ENCODE results near the gene AP5Z1.

AP5Z1 gene, protein sequence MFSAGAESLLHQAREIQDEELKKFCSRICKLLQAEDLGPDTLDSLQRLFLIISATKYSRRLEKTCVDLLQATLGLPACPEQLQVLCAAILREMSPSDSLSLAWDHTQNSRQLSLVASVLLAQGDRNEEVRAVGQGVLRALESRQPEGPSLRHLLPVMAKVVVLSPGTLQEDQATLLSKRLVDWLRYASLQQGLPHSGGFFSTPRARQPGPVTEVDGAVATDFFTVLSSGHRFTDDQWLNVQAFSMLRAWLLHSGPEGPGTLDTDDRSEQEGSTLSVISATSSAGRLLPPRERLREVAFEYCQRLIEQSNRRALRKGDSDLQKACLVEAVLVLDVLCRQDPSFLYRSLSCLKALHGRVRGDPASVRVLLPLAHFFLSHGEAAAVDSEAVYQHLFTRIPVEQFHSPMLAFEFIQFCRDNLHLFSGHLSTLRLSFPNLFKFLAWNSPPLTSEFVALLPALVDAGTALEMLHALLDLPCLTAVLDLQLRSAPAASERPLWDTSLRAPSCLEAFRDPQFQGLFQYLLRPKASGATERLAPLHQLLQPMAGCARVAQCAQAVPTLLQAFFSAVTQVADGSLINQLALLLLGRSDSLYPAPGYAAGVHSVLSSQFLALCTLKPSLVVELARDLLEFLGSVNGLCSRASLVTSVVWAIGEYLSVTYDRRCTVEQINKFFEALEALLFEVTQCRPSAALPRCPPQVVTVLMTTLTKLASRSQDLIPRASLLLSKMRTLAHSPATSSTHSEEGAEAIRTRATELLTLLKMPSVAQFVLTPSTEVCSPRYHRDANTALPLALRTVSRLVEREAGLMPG

DNA sequence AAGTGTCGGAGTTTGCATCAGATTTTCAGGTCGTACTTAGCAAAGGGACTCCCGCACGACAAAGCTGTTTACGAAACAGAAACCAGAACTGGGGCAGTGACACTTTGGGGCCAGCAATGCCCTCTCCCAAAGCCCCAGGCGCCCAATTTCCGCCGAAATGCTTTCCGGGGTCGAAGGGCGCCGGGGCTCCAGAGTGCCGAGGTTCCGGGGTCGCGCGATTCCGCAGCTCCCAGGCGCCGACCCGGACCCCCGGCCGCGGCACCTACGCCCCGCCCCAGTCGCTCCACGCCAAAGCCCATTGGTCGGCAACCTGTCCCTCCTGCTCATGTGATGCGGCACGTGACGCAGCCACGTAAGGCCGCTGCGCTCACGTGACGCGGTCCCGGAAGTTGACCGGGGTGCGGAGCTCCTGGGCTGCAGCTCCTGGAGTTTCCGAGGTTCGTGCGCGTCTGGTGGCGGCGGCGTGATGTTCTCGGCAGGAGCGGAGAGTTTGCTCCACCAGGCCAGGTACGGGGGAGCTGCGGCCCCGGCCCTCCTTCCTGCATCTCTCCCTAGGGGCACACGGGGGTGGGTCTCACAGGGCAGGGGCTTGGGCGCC, at the start of gene AP5Z1:
AP5Z1 (plus strand) TSS at position 374 of the 598 bp plus-strand sequence; CDS start at position 467, 93 bp downstream.
- peak; percentile 96 for DNase-seq (ENCODE audit: low read depth)

DNA sequence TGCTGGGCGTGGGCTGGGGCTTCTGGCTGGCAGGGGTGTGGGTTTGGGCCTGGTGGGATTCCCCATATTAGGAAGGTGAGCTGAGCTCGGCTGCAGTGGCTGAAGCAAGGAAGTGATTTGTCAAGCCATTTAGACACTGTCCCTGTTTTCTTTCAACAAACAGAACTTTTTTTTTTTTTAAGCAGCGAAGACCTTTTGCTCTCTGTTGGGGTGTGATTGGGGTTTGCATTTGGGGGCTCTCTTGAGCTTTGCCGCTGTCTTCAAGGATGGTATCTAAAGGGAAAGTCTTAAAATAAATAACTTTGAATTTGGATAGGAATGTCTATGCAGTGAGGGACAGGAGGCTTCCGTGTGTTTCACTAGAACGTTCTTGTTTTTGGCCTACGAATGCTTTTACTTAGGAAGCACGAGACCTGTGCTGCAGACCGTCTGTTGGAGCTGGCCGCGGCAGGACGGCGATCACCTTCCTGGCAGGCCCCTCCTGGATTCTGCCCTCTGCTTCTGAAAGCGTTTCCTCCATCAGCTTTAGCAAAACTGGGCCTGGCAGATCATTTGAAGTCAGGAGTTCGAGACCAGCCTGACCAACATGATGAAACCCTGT, 49.5 kb upstream of the AP5Z1 start:
- DNase-seq (ENCODE audit: low read depth) = no peak

DNA sequence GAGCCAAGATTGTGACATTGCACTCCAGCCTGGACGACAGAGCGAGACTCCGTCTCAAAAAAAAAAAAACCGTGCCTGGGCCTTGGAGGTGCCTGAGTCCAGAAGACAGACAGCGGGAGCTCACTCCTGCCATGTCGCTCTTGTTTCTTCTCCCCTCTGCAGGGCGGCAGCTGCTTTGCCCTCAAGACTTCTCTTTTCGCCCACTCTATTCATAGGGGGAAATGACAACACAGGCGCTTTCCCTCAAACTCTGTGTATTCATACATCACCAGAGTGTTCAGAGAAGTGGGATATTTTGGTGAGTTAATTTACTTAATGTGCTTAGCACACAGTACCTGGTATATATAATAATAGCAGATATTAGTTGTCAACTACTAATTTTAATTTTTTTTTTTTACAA, 48.9 kb upstream of the AP5Z1 start:
- no peak for DNase-seq (ENCODE audit: low read depth)

DNA sequence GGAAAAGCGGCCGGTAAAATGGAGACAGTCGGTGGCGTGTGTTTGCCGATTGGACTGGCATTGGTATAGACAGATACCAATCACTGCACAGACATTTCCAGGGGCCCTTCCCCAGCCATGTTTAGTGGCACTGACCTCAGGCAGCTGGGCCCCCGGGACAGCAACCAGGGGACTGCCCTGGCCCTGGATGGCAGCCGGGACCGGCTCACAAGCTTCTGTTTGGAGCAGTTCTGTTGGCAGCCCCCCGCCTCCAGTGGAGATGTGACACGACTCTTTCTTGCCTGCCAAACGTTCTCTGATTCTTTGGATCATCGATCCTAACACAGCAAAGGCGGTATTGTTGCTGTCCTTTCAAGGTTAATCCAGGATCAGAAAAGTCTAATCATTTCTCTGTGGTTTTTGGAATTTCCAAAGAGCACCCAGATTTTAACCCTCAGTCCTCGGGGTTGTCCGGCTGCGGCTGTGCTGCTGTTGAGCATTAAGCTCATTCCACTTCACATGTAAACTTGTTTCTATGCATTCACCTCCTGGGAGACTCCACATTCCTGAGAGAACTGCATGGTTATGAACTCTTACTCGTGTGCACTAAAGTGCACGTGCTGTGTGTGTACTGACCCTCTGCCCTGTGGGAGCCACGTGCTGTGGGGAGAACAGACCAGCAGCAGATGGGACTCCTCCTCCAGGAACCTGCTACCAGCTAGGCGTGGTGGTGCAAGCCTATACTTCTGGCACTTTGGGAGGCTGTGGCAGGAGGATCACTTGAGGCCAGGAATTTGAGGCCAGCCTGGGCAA, 47.3 kb upstream of the AP5Z1 start:
- DNase-seq (ENCODE audit: low read depth) = no peak

DNA sequence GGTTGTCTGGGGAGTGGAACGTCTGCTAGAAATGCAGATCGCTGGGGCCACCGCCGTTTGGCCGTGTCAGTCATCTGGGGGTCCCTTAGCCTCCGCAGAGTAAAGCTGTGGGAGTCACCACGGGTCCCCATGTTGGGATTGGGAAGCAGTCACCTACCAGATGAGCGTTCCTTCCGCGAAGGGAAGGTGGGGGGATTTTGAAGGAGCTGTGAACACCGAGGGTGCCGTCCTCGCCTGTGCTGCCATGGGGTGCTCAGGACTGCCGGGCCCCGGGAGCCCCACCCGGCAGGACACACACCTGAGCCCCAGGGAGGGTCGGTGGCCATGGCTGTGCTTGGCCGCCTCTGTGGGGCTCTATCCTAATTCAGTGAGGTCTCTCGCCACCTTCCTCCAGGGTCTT, 46.2 kb upstream of the AP5Z1 start:
- DNase-seq (ENCODE audit: low read depth) = no peak

DNA sequence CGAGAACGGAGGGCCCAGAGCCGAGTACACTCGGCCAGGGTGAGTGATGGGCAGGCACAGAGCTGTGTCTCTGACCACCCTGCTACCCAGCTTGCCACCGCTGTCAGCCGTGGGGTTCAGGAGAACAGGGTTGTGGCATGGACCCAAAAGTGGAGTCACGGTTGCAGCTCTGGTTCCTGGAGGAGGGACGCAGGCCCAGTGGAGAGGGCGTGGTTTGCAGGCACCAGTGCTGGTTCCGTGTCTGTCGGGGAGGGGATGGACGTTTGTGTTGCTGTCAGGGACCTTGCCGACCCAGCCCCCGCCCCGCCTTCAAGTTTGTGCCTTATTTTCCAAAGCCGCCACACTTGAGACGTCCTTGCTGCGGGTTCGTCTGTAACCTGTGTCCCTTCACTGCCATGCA, 45.1 kb upstream of the AP5Z1 start:
- DNase-seq (ENCODE audit: low read depth) = no peak

DNA sequence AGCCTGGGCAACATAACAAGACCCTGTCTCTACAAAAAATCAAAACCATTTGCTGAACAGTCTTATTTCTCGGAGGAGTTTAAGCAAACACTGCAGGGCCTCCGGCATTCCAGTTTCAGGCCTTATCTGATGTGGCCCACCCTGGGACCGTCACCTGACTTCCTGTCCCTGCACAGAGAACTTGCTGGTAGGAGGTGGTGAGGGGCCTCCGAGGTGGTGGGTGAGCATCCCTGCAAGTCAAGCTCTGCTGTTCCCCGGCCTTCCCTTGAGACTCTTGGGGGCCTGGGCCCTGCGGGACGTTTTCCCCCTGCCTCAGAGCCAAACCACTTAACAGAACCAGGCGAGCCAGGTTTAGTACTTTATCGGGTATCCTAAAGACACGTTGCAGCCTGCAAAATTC, 44.5 kb upstream of the AP5Z1 start:
- DNase-seq (ENCODE audit: low read depth) = no peak

DNA sequence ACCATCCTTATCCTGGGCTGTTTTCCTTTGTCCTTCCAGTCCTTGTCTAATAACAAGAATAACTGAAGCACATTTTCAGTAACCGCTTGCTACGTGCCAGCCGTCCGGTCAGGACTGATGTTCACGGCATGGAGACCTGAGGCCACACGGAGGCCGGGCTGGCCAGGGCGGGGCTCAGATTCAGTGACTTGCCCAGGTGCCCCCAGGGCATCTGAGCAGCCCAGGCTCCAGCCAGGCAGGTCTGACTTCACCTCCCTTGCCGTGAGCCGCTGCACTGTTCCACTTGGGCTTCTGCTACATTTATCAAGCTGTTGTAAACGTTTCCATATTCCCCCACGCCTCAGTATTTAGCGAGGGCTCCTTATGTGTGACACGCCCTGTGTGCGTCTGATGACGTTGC, 43.6 kb upstream of the AP5Z1 start:
- no peak for DNase-seq (ENCODE audit: low read depth)

DNA sequence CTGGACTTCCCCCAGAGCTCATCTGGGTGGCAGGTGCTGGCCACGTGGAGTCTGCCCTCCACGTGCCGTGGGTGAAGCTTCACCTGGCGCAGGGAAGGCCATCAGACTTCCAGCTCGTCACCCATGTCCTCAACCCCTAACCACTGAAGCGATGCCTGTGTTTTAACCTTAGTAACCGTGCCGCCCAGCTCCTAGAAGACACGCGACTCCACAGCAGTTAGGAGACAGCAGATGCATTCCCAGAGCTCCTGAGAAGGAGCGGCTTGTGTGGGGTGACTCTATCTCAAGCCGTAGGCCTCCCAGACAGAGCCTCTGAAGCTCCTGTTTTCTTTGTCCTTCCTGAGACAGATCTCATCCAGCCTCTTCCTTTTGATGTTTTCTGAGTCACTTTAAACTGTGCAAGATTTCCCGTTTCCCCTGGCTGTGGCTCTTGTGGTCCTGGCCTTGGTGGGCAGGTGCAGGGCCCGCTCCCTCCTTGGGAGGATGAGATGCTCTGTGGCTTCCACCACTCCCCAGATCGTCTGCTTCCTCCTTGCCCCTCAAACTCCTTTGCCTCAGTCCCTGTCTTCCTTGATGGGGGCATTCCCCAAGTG, 41.4 kb upstream of the AP5Z1 start:
- DNase-seq (ENCODE audit: low read depth) = no peak

DNA sequence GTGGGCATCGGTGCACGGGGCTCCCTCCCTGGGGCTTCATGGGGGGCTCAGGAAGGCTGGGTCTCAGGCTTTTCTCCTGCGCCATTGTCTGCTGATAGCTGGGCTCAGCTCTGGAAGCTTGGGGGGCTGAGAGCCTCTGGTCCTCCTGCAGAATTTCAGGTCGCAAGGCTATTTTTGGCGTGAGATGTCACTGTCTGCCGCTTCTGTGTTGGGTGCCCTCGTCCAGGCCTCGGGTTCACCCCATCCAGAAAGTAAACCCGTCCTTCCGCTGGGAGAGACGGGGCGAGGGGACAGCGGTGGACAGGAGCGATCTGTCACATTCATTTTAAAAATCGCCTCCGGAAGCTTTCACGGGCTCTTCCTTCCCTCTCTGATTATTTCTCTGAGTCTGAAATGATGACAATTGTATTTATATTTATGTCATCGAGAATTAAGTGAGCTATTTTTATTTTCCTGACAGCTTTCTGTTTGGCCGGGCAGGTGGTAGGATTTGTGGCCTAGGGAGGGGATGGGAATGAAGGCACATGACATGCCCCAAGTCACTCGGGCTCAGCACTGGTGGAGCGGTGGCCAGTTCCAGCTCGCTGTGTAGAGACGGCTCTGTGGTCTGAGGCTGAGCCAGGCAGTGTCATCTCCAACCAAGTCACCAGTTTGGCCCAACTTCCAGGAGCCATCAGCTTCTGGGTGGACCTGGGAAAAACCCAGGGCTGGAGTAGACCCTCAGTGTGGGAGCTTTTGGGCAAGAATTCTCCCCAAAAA, 40.7 kb upstream of the AP5Z1 start:
- DNase-seq (ENCODE audit: low read depth) = no peak

DNA sequence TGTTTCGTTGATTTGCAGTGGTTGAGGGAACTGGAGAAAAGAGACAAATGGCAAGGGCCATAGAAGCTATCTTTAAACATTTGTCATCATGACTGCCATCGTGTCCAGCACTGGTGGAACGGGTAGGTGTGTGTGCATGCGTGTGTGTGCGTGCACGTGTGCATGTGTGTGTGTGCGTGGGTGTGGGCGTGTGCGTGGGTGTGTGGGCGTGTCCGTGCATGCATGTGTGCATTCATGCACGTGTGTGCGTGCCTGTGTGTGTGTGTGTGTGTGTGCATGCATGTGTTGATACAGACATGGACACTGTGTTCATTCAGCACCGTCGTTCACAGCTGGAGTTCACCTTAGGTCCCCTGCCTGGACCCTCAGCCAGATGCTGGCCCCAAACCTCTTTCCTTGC, 38.1 kb upstream of the AP5Z1 start:
- no peak for DNase-seq (ENCODE audit: low read depth)

DNA sequence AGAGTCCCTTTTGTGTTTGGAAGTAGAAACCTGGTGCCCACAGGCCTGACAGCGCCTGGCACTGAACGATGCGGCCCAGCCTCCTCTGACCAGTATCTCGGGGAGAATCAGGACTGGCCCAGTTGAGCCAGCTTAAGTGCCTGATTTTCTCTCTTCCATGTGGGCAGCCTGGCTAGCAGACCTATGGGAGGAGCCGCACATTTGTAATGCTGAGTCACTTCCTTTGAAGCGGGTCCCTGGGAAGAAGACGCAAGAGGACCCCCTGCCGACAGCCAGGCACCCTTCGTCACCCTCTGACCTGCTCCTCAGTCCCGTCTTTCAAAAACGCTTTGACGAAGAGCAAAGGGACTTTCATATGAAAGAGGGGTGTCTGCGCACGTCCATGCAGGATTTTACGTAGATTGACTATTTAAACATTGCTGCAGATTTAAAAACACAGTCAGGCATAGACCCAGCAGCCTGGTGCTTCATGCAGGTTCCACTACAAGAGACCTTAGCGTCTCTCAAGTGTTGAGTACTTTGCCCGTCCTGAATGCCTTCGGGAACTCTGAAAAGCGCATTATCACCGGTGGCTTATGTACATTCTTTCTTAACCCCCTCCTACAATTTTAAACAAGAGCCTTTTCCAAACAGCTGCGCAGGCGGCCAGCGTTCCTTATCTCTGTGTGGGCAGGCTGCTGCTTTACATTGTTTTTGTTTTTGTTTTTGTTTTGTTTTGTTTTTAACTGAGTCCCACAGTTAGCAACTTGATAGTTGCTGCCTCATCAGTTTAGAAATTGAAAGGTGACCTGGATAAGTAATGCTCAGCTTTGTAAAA, 36.5 kb upstream of the AP5Z1 start:
- DNase-seq (ENCODE audit: low read depth) = no peak

DNA sequence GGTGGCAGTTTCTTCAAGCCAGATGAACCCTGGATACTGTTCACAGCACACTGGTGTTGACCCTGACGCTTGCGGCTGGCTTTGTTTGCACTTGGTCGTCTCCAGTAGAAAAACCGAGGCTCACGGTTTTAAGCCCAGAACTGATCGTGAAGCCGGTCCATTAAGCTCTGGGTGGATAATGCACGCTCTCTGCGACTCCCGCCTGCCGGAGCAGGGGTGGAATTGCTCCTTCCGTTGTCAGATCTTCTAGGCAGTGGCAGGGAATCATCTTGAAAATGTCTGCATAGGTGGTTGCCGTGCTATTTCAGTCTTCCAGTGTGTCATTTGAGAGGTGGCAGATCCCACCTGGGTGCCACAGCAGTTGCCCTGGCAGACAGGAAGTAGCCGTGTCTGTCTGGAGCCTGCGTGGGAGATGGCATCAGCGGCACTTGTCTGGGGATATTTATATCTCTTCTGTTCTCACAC, 35.9 kb upstream of the AP5Z1 start:
- peak; percentile 16 for DNase-seq (ENCODE audit: low read depth)

DNA sequence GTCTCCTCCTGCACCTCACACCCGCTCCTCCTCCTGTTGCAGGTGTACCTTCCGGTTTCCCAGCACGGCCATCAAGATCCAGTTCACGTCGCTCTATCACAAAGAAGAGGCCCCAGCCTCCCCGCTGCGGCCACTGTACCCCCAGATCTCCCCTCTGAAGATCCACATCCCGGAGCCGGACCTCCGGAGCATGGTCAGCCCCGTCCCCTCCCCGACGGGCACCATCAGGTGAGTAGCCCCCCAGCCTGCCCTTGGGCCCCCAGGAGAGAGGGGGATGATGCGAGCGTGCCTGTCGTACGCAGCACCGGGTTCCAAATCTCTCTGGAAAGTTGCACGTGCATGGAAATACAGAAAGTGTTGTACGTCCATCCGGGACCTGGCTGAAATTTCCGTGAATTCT, 34.6 kb upstream of the AP5Z1 start:
- DNase-seq (ENCODE audit: low read depth) = no peak

DNA sequence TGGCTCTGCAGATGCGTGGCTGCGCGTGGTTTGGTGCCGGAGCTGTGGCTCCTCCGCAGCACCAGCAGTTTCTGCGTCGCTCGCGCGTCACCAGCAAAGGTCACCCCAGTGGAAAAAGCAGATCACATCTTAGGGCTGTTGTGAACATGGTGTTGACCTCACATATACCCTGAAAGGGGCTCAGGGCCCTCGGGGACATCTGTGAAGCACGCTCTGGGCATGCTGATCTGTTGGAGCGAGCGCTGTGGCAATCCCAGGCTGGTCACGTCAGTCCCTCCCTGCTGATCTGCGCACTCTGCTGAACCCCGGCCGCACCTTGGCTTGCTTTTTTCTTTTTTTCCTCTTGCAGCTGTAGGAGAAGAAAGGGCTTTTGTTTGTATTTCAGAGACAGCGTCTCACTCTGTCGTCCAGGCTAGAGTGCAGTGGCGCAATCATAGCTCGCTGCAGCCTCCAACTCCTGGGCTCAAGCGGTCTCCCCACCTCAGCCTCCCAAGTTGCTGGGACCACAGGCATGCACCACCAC, 33.3 kb upstream of the AP5Z1 start:
- no peak for DNase-seq (ENCODE audit: low read depth)

DNA sequence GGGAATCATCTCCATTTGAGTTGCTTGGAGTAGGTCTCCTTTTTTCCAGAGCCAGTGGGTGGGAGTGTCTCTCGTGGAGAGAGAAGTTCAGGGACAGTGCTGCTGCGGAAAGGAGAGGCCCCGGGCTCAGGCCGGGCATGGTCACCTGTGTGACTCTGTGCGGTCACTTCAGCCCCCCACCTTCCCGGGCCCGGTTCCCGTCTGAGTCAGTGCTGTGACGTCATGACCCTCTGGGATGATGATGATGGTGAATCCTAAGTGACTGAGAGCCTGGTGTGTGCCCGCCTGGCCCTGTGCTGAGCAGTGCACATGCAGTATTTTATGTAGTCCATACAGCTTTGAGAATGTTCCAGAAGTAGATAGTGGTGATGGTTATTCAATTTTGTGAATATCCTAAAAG, 32.6 kb upstream of the AP5Z1 start:
- DNase-seq (ENCODE audit: low read depth) = no peak

DNA sequence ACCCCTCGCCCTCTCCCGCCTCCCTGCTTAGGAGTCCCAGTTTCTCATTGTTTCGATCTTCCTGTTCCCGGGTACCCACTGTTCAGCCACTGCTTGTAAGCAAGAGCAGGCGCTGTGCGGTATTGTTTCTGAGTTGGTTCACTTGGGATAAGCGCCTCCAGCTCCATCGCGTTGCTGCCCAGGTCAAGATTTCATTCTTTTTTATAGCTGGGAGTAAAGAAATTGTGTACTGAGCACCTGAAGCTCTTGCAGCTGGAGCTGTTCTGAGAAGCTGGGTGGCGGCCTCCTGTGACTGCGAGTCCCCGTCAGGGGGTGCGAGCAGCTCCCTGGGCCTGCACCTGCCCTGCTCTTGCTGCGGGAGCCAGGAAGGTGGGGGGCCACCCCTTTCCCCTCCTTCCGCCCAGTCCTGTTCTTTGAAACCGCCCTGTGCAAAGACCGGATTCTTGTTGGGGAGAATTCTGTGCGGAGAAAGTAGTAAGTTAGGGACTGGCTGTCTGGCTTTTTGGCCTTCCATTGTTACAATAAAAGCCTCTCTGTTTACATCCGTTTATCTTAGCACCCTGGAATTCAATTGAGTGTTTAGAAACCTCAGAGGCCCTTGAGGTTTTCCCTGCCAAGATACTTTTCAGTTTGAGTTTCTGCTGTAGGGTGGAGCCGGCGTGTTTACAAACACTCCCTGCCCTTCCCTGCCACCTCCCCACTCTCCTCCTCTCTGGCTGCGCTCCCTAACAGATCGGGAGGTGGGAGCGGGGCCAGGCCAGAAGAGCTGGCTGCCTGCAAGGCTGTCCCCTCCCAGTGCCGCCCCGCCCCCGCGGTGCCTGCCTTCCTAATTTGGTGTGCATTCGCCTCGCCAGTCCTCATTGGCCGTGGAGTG, 30.8 kb upstream of the AP5Z1 start:
- DNase-seq (ENCODE audit: low read depth) = peak; percentile 65

DNA sequence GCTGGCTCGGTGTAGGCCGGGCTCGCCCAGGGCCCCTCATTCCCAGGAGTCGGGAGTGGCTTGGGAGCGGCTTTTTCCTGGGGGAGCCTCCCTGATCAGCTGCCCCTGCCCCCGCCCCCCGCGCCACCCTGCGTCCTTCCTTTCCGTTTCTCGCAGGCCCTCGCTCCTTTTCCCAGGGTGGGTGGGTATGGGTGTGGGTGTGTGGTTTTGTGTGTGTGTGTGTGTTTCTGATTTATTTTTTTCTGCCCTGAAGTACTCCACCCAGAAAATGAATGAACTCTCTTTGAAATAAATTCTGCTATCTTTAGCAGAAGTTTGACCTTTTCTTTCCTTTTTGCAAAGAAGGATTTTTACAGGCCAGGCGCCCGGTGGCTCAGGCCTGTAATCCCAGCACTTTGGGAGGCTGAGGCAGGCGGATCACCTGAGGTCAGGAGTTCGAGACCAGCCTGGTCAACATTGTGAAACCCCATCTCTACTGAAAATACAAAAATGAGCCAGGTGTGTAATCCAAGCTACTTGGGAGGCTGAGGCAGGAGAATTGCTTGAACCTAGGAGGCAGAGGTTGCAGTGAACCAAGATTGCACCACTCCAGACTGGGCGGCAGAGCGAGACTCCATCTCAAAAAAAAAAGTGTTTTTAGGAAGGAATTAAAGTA, 30.0 kb upstream of the AP5Z1 start:
- DNase-seq (ENCODE audit: low read depth) = no peak
